Body of pancreas (tissue), 4 donors: ENCODE data around the gene TSPAN4. TPM values are rescaled to one million over a fixed set of nuclear protein-coding genes. Genes with fewer than 3 reads are reported as not detected.

Experiments used
- ATAC-seq: fragments of 150-250 bp; one replicate; pipeline ENCODE4 v1.9.1; 2016
- DNase-seq, 4 donors: peaks; one replicate each; pipeline ENCODE4 v3.0.0-alpha.2; 2019
- H3K27ac ChIP-seq, 4 donors: fragments of 200-600 bp; sonication (generic); 1 replicate in 3 of 4; 2 replicates in 1 of 4; pipeline versions ENCODE4 v1.5.1 to v1.6.1; 2016 to 2019; ENCODE audit warnings: mild to moderate bottlenecking in 1 of 4, mixed read lengths in 1 of 4, moderate library complexity in 1 of 4
- H3K27me3 ChIP-seq, 2 donors: fragments of 200-600 bp; sonication (generic); one replicate each; pipeline ENCODE4 v1.6.0; 2016; ENCODE audit warnings: mild to moderate bottlenecking in 1 of 2
- H3K36me3 ChIP-seq, 2 donors: fragments of 200-600 bp; sonication (generic); replicated peaks in 1 of 2; 2 replicates each; pipeline ENCODE4 v1.5.1; 2016; ENCODE audit warnings: low read depth in 2 of 2; ENCODE audit not compliant: insufficient read depth in 1 of 2
- H3K4me1 ChIP-seq: fragments of 200-600 bp; sonication (generic); one replicate; pipeline ENCODE4 v1.6.0; 2016
- H3K4me3 ChIP-seq, 2 donors: fragments of 200-600 bp; sonication (generic); 1 replicate in 1 of 2; 2 replicates in 1 of 2; pipeline ENCODE4 v1.5.1; 2016 to 2019
- H3K9me3 ChIP-seq, 3 donors: fragments of 200-600 bp; sonication (generic); 1 replicate in 2 of 3; 2 replicates in 1 of 3; pipeline ENCODE4 v1.5.1; 2016
- CTCF ChIP-seq, 7 experiments: fragments of 450-650 bp in 4 of 7; fragments of 200-600 bp in 3 of 7; sonication (generic) in 3 of 7; IDR thresholded peaks; one replicate each; pipeline ENCODE4 v1.5.1; 2016 to 2019; ENCODE audit warnings: antibody characterized with exemption in 7 of 7
- POLR2A ChIP-seq, 3 donors: fragments of 450-650 bp; IDR thresholded peaks; one replicate each; pipeline ENCODE4 v1.6.1; 2016; ENCODE audit warnings: antibody characterized with exemption in 3 of 3, mild to moderate bottlenecking in 2 of 3
- WGBS, 2 donors: methylation state at CpG; one replicate each; pipeline ENCODE4 v1.1.5; 2017; 5-methylcytosine and 5-hydroxymethylcytosine counted together
- intact Hi-C: fragments of 100-400 bp; cut with DNase I; formaldehyde crosslinking; loops from one replicate; pipeline ENCODE4 v1.15.1; 2023
- total RNA-seq, 2 donors: library from RNA; depleted of rRNA; stranded (reverse); fragments of >200 nt; gene quantifications; one replicate each; pipeline ENCODE4 v1.1.0, GENCODE V29; 2016

Gene TSPAN4
- total RNA-seq, 2 donors from 2014 or later, result 44.9 to 87.7 TPM

GRCh38 chr11:868394-868793, 25.7 kb downstream of the TSPAN4 start:
- no peaks in the 10 kb centered on the region for H3K27me3 ChIP-seq
- peak overlapping the region in 2 of 4 donors; percentile 0 to 4 for H3K27ac ChIP-seq
- intact Hi-C loops, result loop anchor here (10.0 kb wide), 1 partner anchor 586 kb away; no protein-coding TSS in a partner anchor
- ATAC-seq (peak; percentile 51), DNase-seq (peak; percentile 57 to 85 (median 76))
- WGBS, 2 donors, result 52 to 54% methylated on average over 7 to 17 of the region's 17 CpGs
- no peak for TF ChIP-seq POLR2A (IDR thresholded peaks at IDR 0.05)
- TF ChIP-seq CTCF (IDR thresholded peaks at IDR 0.05), result no peak
- peaks cover 12% of the 10 kb centered on the region for H3K4me1 ChIP-seq
- no peaks in the 10 kb centered on the region for H3K36me3 ChIP-seq
- H3K9me3 ChIP-seq, result no peaks in the 10 kb centered on the region
- H3K4me3 ChIP-seq, result no peak overlapping the region

GRCh38 chr11:868802-869201, 26.1 kb downstream of the TSPAN4 start:
- TF ChIP-seq POLR2A (IDR thresholded peaks at IDR 0.05), result no peak
- no peak for TF ChIP-seq CTCF (IDR thresholded peaks at IDR 0.05)
- WGBS, 2 donors, result 69 to 81% methylated on average over 4 to 11 of the region's 12 CpGs
- H3K4me1 ChIP-seq, result peaks cover 12% of the 10 kb centered on the region
- H3K27ac ChIP-seq, result peak overlapping the region in 2 of 4 donors; percentile 0 to 4
- no peak overlapping the region for H3K4me3 ChIP-seq
- intact Hi-C loops, result loop anchor here (10.0 kb wide), 1 partner anchor 586 kb away; no protein-coding TSS in a partner anchor
- no peaks in the 10 kb centered on the region for H3K36me3 ChIP-seq
- H3K9me3 ChIP-seq, result no peaks in the 10 kb centered on the region
- DNase-seq (no peak), ATAC-seq (no peak)
- H3K27me3 ChIP-seq, result no peaks in the 10 kb centered on the region

GRCh38 chr11:869399-870126, 26.9 kb downstream of the TSPAN4 start:
- intact Hi-C loops, result loop anchor here (10.0 kb wide), 1 partner anchor 585 kb away; no protein-coding TSS in a partner anchor
- H3K27ac ChIP-seq, result no peak overlapping the region
- no peaks in the 10 kb centered on the region for H3K27me3 ChIP-seq
- TF ChIP-seq CTCF (IDR thresholded peaks at IDR 0.05) (no peak), POLR2A (IDR thresholded peaks at IDR 0.05) (no peak)
- peaks cover 12% of the 10 kb centered on the region for H3K4me1 ChIP-seq
- WGBS, 2 donors, result 90 to 96% methylated on average over 11 to 19 of the region's 25 CpGs
- H3K4me3 ChIP-seq, result no peak overlapping the region
- no peaks in the 10 kb centered on the region for H3K36me3 ChIP-seq
- DNase-seq (no peak), ATAC-seq (no peak)
- no peaks in the 10 kb centered on the region for H3K9me3 ChIP-seq

- Histone ChIP-seq H3K4me1 (peaks cover 12% of the 10 kb centered on the region), H3K27ac (no peak overlapping the region), H3K4me3 (no peak overlapping the region), H3K9me3 (no peaks in the 10 kb centered on the region), H3K36me3 (no peaks in the 10 kb centered on the region), H3K27me3 (no peaks in the 10 kb centered on the region)
- WGBS, 2 donors, result 58 to 64% methylated on average over 7 to 8 of the region's 8 CpGs
- DNase-seq (no peak), ATAC-seq (no peak)
- TF ChIP-seq CTCF (IDR thresholded peaks at IDR 0.05) (peak in 1 of 7 experiments; percentile 16), POLR2A (IDR thresholded peaks at IDR 0.05) (no peak)
- intact Hi-C loops, result no loop called here
Observed at GRCh38 chr11:870127-870413, 27.4 kb downstream of the TSPAN4 start.

- Histone ChIP-seq H3K27ac (no peak overlapping the region), H3K36me3 (no peaks in the 10 kb centered on the region), H3K4me1 (peaks cover 14% of the 10 kb centered on the region), H3K27me3 (no peaks in the 10 kb centered on the region), H3K4me3 (no peak overlapping the region), H3K9me3 (no peaks in the 10 kb centered on the region)
- no peak for TF ChIP-seq CTCF (IDR thresholded peaks at IDR 0.05)
- no peak for TF ChIP-seq POLR2A (IDR thresholded peaks at IDR 0.05)
- DNase-seq (no peak), ATAC-seq (no peak)
- intact Hi-C loops, result no loop called here
- 80 to 93% methylated on average over 2 to 8 of the region's 8 CpGs for WGBS, 2 donors
Observed at GRCh38 chr11:870418-870817, 27.8 kb downstream of the TSPAN4 start.
